ENCODE results near the gene TRRAP.

Gene TRRAP

DNA sequence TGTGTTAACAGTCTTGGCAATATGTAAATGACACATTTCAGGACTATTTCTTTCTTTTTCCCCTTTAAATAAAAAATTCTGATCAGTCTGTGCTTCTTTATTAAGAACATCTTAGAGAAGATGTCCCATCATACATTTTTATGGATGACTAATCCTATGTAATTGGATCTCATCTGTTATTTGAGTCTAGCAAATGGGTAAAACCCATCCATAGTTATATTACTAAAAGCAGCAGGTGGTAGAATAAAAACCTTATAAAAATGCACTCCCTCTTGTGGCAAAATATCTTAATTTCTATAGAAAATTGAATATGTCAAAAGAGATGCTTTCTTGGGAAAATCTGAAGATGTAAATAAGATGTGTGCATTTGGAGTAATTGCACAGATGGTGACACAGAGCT lies 35.3 kb downstream of the TRRAP start:
- no peak for DNase-seq
- no peaks in the 10 kb centered on the region for H3K27me3 ChIP-seq
- TF ChIP-seq, protein P1, sequence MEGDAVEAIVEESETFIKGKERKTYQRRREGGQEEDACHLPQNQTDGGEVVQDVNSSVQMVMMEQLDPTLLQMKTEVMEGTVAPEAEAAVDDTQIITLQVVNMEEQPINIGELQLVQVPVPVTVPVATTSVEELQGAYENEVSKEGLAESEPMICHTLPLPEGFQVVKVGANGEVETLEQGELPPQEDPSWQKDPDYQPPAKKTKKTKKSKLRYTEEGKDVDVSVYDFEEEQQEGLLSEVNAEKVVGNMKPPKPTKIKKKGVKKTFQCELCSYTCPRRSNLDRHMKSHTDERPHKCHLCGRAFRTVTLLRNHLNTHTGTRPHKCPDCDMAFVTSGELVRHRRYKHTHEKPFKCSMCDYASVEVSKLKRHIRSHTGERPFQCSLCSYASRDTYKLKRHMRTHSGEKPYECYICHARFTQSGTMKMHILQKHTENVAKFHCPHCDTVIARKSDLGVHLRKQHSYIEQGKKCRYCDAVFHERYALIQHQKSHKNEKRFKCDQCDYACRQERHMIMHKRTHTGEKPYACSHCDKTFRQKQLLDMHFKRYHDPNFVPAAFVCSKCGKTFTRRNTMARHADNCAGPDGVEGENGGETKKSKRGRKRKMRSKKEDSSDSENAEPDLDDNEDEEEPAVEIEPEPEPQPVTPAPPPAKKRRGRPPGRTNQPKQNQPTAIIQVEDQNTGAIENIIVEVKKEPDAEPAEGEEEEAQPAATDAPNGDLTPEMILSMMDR (IDR thresholded peaks at IDR 0.05): no peak
- H3K36me3 ChIP-seq: peaks cover 84 to 94% (median 94%) of the 10 kb centered on the region in 3 donors
- no peak overlapping the region for H3K27ac ChIP-seq
- no peak overlapping the region for H3K4me3 ChIP-seq
- H3K9me3 ChIP-seq: no peaks in the 10 kb centered on the region
- H3K4me1 ChIP-seq: no peaks in the 10 kb centered on the region
- intact Hi-C loops (cut with DNase I; ENCODE audit: low total_unique reads): no loop called here

DNA sequence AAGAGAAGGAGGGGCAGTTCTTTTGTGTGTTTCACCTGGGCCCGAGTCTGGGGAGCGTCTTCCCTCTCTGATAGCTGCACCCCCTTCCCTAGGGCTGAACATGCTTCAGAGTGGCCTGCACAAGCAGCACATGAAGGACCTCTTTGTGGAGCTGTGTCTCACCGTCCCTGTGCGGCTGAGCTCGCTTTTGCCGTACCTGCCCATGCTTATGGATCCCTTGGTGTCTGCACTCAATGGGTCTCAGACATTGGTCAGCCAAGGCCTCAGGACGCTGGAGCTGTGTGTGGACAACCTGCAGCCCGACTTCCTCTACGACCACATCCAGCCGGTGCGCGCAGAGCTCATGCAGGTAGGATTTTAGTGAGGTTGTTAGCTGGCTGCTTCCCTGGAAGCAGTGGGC lies 39.0 kb downstream of the TRRAP start:
- Histone ChIP-seq H3K4me1 (no peaks in the 10 kb centered on the region), H3K36me3 (peaks cover 65 to 94% (median 92%) of the 10 kb centered on the region in 3 donors), H3K9me3 (no peaks in the 10 kb centered on the region), H3K27me3 (no peaks in the 10 kb centered on the region), H3K27ac (no peak overlapping the region), H3K4me3 (no peak overlapping the region)
- no peak for DNase-seq
- intact Hi-C loops (cut with DNase I; ENCODE audit: low total_unique reads): no loop called here
- TF ChIP-seq, protein P1 (IDR thresholded peaks at IDR 0.05): no peak

DNA sequence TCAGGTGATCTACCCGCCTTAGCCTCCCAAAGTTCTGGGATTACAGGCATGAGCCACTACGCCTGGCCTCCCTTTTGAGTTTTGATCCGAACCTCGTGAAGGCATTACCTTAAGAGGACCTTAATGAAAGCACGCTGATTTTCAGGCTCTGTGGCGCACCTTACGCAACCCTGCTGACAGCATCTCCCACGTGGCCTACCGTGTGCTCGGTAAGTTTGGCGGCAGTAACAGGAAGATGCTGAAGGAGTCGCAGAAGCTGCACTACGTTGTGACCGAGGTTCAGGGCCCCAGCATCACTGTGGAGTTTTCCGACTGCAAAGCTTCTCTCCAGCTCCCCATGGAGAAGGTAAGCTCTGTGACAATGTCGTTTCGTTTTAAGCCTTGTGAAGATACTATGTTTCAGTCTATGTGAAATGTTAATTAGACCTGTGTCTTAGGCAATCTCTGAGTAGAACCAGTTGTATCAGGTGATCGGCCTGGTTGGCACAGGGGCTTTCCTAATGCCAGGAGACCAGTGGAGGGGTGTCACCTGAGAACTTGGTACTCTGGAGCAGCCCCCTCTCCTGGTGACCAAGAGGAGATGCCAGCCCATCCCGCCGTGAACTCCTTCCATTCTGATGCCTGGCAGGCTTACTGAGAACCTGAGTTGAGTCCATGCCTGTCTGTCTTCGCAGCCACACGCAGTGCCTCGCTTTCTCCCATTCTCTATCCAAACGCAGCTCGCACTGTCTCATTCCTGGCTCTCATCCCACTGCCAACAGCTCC lies 43.5 kb downstream of the TRRAP start:
- H3K4me3 ChIP-seq: no peak overlapping the region
- H3K27ac ChIP-seq: peak overlapping the region; percentile 32 to 47
- TF ChIP-seq, protein P1 (IDR thresholded peaks at IDR 0.05): no peak
- H3K9me3 ChIP-seq: no peaks in the 10 kb centered on the region
- intact Hi-C loops (cut with DNase I; ENCODE audit: low total_unique reads): loop anchor here (10.0 kb wide), 1 partner anchor 383 kb away; no protein-coding TSS in a partner anchor
- DNase-seq: no peak
- no peaks in the 10 kb centered on the region for H3K27me3 ChIP-seq
- H3K36me3 ChIP-seq: peaks cover 61 to 100% (median 94%) of the 10 kb centered on the region in 3 donors
- H3K4me1 ChIP-seq: no peaks in the 10 kb centered on the region

DNA sequence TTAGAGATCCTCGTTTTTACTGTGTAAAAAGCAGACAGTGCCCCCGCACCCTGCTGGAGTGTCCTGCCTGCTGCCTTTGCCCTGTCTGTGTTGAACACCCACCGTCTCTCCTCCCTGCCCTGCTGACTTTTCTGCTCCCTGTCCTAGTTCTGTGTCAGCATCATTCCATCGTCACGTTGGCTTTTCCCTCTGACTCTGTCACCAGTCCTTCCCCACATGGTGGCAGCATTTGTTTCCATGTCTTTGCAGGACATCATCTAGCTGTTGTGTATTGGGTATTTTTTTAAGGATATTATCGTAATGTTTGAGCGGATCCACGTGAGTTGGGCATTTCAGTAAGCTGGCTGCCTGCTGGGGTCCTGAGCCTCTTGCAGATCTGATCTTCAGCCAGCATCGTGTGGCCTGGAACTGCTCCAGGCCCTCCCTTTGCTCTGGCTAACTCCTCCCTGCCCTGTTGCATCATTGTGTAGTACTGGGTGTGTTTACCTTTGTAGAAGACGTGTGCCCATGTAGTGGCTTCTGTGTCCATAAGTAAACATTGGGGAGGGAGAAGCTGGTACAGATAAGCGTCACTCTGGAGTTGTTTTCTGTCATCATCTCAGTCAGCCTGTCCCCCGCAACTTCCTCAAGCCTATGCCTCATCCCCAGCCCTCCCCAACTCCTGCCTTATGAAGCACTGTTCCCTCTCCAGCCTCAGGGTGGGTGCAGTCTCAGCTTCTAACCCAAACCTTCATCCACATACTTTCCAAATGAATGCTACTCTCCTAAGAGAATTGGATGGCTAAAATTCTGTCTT lies 44.3 kb downstream of the TRRAP start:
- intact Hi-C loops (cut with DNase I; ENCODE audit: low total_unique reads): loop anchor here (10.0 kb wide), 1 partner anchor 382 kb away; no protein-coding TSS in a partner anchor
- Histone ChIP-seq H3K4me1 (no peaks in the 10 kb centered on the region), H3K27ac (peak overlapping the region; percentile 32 to 47), H3K36me3 (peaks cover 63 to 100% (median 94%) of the 10 kb centered on the region in 3 donors), H3K9me3 (no peaks in the 10 kb centered on the region), H3K27me3 (no peaks in the 10 kb centered on the region), H3K4me3 (no peak overlapping the region)
- TF ChIP-seq, protein P1 (IDR thresholded peaks at IDR 0.05): no peak
- DNase-seq: peak in 1 of 2 donors; percentile 82

DNA sequence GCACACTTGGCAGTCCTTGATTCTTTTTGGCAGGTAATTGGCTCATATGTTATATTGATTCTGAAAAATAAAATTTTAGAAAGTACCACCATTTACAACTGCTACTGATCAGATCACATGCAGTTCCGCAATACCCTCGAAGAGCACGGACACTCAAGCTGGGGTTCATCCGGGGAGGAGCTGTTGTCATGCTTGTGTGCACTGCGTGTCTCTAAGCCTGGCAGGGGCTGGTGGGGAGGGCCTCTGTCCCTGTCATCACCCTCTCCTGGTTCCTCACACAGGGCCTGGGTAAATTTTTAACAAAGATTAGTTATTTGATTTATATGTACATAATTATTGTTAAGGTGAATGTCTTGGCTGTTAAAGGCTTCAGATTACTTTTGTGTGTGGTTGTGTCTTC lies 45.2 kb downstream of the TRRAP start:
- Histone ChIP-seq H3K27me3 (no peaks in the 10 kb centered on the region), H3K4me3 (no peak overlapping the region), H3K27ac (peak overlapping the region in 1 of 2 donors; percentile 21), H3K36me3 (peaks cover 64 to 100% (median 94%) of the 10 kb centered on the region in 3 donors), H3K9me3 (no peaks in the 10 kb centered on the region), H3K4me1 (no peaks in the 10 kb centered on the region)
- TF ChIP-seq, protein P1 (IDR thresholded peaks at IDR 0.05): no peak
- intact Hi-C loops (cut with DNase I; ENCODE audit: low total_unique reads): loop anchor here (10.0 kb wide), 1 partner anchor 381 kb away; no protein-coding TSS in a partner anchor
- no peak for DNase-seq
